Measurements from ENCODE around the gene SPO11.

The SPO11 gene

DNA sequence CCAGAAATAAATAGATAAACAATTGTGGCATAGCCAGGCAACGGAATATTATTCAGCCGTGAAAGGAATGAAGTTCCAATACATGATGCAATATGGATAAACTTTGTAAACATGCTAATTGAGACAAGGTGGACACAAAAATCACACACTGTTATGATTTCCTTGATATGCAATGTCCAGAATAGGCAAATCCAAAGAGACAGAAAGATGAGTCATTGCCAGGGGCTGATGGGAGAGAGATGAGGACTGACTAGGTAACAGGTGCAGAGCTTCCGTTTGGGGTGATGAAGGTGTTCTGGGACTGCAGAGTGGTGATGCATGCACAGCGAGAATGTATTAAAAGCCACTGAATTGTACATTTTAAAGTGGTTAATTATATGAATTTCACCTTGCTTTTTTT, 31.1 kb upstream of the SPO11 start:
- Histone ChIP-seq H3K36me3 (ENCODE audit: insufficient read depth, low read length) (no peaks in the 10 kb centered on the region), H3K9ac (ENCODE audit: low read depth, low read length, poor library complexity, severe bottlenecking) (no peak overlapping the region), H3K9me2 (replicated peaks; ENCODE audit: low read depth, low read length) (no peaks in the 10 kb centered on the region), H3K9me3 (ENCODE audit: insufficient read depth, low read depth, low read length) (no peaks in the 10 kb centered on the region), H3K27me3 (ENCODE audit: insufficient read depth, low read length, poor library complexity, severe bottlenecking) (no peaks in the 10 kb centered on the region), H3F3A (ENCODE audit: low read depth) (no peaks in the 10 kb centered on the region), H3K4me2 (ENCODE audit: low read depth, low read length, poor library complexity, severe bottlenecking) (no peak overlapping the region), H3K4me1 (ENCODE audit: insufficient read depth, low read length, poor library complexity, severe bottlenecking) (no peaks in the 10 kb centered on the region), H2AFZ (ENCODE audit: low read length) (no peak overlapping the region), H3K4me3 (ENCODE audit: low read length, poor library complexity, severe bottlenecking) (no peak overlapping the region), H3K79me2 (ENCODE audit: insufficient read depth, low read length) (no peaks in the 10 kb centered on the region), H4K20me1 (ENCODE audit: insufficient read depth, low read length, poor library complexity, severe bottlenecking) (no peaks in the 10 kb centered on the region)
- TF ChIP-seq, protein P1, sequence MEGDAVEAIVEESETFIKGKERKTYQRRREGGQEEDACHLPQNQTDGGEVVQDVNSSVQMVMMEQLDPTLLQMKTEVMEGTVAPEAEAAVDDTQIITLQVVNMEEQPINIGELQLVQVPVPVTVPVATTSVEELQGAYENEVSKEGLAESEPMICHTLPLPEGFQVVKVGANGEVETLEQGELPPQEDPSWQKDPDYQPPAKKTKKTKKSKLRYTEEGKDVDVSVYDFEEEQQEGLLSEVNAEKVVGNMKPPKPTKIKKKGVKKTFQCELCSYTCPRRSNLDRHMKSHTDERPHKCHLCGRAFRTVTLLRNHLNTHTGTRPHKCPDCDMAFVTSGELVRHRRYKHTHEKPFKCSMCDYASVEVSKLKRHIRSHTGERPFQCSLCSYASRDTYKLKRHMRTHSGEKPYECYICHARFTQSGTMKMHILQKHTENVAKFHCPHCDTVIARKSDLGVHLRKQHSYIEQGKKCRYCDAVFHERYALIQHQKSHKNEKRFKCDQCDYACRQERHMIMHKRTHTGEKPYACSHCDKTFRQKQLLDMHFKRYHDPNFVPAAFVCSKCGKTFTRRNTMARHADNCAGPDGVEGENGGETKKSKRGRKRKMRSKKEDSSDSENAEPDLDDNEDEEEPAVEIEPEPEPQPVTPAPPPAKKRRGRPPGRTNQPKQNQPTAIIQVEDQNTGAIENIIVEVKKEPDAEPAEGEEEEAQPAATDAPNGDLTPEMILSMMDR (conservative IDR thresholded peaks at IDR 0.05; ENCODE audit: low read length), result no peak
- TF ChIP-seq EZH2phosphoT487 (IDR thresholded peaks at IDR 0.05; ENCODE audit: borderline replicate concordance), result no peak

DNA sequence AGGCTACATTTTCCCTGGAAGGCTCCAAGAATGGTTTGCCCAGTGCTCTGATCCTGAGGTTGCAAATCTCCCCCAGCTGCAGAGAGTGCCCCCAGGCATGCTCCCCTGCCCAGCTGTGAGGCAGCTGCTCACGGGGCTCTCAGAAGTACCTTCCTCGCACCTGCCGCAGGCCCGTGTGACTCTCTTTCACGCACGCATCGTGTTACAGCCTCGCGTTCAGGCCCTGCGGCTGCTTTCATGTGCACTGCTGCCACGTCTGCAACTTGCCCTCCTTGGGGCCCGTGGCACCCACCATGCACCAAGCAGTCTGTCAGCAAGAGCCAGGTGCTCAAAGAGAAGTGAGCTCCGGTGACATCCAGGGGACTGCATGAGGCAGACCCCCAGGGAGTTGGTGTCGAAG, 28.6 kb upstream of the SPO11 start:
- Histone ChIP-seq H3K79me2 (ENCODE audit: insufficient read depth, low read length) (no peaks in the 10 kb centered on the region), H3K36me3 (ENCODE audit: insufficient read depth, low read length) (no peaks in the 10 kb centered on the region), H3K4me2 (ENCODE audit: low read depth, low read length, poor library complexity, severe bottlenecking) (no peak overlapping the region), H4K20me1 (ENCODE audit: insufficient read depth, low read length, poor library complexity, severe bottlenecking) (no peaks in the 10 kb centered on the region), H2AFZ (ENCODE audit: low read length) (no peak overlapping the region), H3K9me2 (replicated peaks; ENCODE audit: low read depth, low read length) (no peaks in the 10 kb centered on the region), H3K4me3 (ENCODE audit: low read length, poor library complexity, severe bottlenecking) (no peak overlapping the region), H3K27me3 (ENCODE audit: insufficient read depth, low read length, poor library complexity, severe bottlenecking) (no peaks in the 10 kb centered on the region), H3F3A (ENCODE audit: low read depth) (no peaks in the 10 kb centered on the region), H3K9me3 (ENCODE audit: insufficient read depth, low read depth, low read length) (no peaks in the 10 kb centered on the region), H3K4me1 (ENCODE audit: insufficient read depth, low read length, poor library complexity, severe bottlenecking) (no peaks in the 10 kb centered on the region), H3K9ac (ENCODE audit: low read depth, low read length, poor library complexity, severe bottlenecking) (no peak overlapping the region)
- TF ChIP-seq, protein P1 (conservative IDR thresholded peaks at IDR 0.05; ENCODE audit: low read length), result no peak

DNA sequence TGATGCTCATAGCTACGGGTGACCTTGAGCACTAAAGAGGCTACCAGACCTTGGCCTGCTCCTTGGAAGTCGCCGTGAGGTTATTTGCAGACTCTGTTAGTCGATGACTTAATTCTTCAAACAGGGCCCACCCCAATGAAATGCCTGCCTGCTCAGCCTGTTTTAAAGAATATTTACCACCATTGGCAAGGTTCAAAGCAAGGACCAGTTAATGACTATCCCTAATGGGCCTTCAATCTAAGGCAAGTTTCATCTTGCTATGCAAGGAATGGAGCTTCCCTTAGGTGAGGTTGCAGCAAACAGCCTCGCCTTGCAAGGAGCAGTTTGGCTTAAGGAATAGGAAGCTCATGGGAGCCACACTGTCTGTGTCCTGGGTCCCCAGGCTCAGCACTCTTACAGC, 22.9 kb upstream of the SPO11 start:
- Histone ChIP-seq H3F3A (ENCODE audit: low read depth) (no peaks in the 10 kb centered on the region), H3K79me2 (ENCODE audit: insufficient read depth, low read length) (no peaks in the 10 kb centered on the region), H2AFZ (ENCODE audit: low read length) (no peak overlapping the region), H3K9me3 (ENCODE audit: insufficient read depth, low read depth, low read length) (no peaks in the 10 kb centered on the region), H3K4me1 (ENCODE audit: insufficient read depth, low read length, poor library complexity, severe bottlenecking) (no peaks in the 10 kb centered on the region), H3K36me3 (ENCODE audit: insufficient read depth, low read length) (no peaks in the 10 kb centered on the region), H3K4me3 (ENCODE audit: low read length, poor library complexity, severe bottlenecking) (no peak overlapping the region), H3K9ac (ENCODE audit: low read depth, low read length, poor library complexity, severe bottlenecking) (no peak overlapping the region), H3K9me2 (replicated peaks; ENCODE audit: low read depth, low read length) (no peaks in the 10 kb centered on the region), H4K20me1 (ENCODE audit: insufficient read depth, low read length, poor library complexity, severe bottlenecking) (no peaks in the 10 kb centered on the region), H3K4me2 (ENCODE audit: low read depth, low read length, poor library complexity, severe bottlenecking) (no peak overlapping the region), H3K27me3 (ENCODE audit: insufficient read depth, low read length, poor library complexity, severe bottlenecking) (no peaks in the 10 kb centered on the region)
- TF ChIP-seq EZH2phosphoT487 (IDR thresholded peaks at IDR 0.05; ENCODE audit: borderline replicate concordance), result no peak
- TF ChIP-seq, protein P1 (conservative IDR thresholded peaks at IDR 0.05; ENCODE audit: low read length), result no peak

Measured in Loucy (cell line).